Keratinocyte (primary cell): ENCODE results near the gene PRIMPOL. TPM values are rescaled to one million over a fixed set of nuclear protein-coding genes. Genes with fewer than 3 reads are reported as not detected.

Source experiments
- DNase-seq: peaks from one replicate; pipeline ENCODE4 v3.0.0-alpha.2; 2011; ENCODE audit warnings: low read depth, missing footprints, low spot score
- FAIRE-seq: peaks from 2 replicates; lab custom pipeline; 2011; peaks lifted over from hg19 to GRCh38; lab: Jason Lieb, UNC
- H2AFZ ChIP-seq: 2 replicates; pipeline ENCODE4 v1.6.0; 2012; ENCODE audit warnings: low read length, control low read depth, inconsistent platforms; ENCODE audit not compliant: control insufficient read depth
- H3K27ac ChIP-seq: 2 replicates; pipeline ENCODE4 v1.5.1; 2011; ENCODE audit warnings: low read length; ENCODE audit not compliant: control insufficient read depth, insufficient read depth
- H3K27me3 ChIP-seq: 3 replicates; pipeline ENCODE4 v1.6.0; 2011; ENCODE audit warnings: low read length; ENCODE audit not compliant: control insufficient read depth, insufficient read depth; ENCODE audit errors: extremely low read depth
- H3K36me3 ChIP-seq, 2 experiments: 2 replicates in 1 of 2; 3 replicates in 1 of 2; pipeline ENCODE4 v1.5.1; 2011; ENCODE audit warnings: low read length in 2 of 2, mild to moderate bottlenecking in 1 of 2; ENCODE audit not compliant: control insufficient read depth in 2 of 2, insufficient read depth in 2 of 2; ENCODE audit errors: extremely low read depth in 1 of 2
- H3K4me1 ChIP-seq: 3 replicates; pipeline ENCODE4 v1.5.1; 2011; ENCODE audit warnings: low read length; ENCODE audit not compliant: control insufficient read depth, insufficient read depth; ENCODE audit errors: extremely low read depth
- H3K4me2 ChIP-seq: 3 replicates; pipeline ENCODE4 v1.6.0; 2011; ENCODE audit warnings: low read depth, low read length; ENCODE audit not compliant: control insufficient read depth, insufficient read depth; ENCODE audit errors: extremely low read depth
- H3K4me3 ChIP-seq, 3 experiments: fragments of 200-600 bp in 1 of 3; sonication (generic) in 1 of 3; 2 replicates in 2 of 3; 3 replicates in 1 of 3; pipeline ENCODE4 v1.5.1; 2011 to 2016; ENCODE audit warnings: low read length in 3 of 3, mild to moderate bottlenecking in 3 of 3, control low read depth in 2 of 3, inconsistent platforms in 1 of 3, low read depth in 1 of 3, mixed read lengths in 1 of 3, mixed run types in 1 of 3, moderate library complexity in 1 of 3; ENCODE audit not compliant: control insufficient read depth in 2 of 3, insufficient read depth in 2 of 3; ENCODE audit errors: extremely low read depth in 1 of 3
- H3K79me2 ChIP-seq: 2 replicates; pipeline ENCODE4 v1.6.0; 2012; ENCODE audit warnings: low read length; ENCODE audit not compliant: control insufficient read depth, insufficient read depth
- H3K9ac ChIP-seq: 3 replicates; pipeline ENCODE4 v1.6.0; 2011; ENCODE audit warnings: low read length; ENCODE audit not compliant: control insufficient read depth, insufficient read depth; ENCODE audit errors: extremely low read depth
- H3K9me1 ChIP-seq: 3 replicates; pipeline ENCODE4 v1.6.0; 2011; ENCODE audit warnings: low read length; ENCODE audit not compliant: control insufficient read depth, insufficient read depth; ENCODE audit errors: extremely low read depth
- H3K9me3 ChIP-seq: 2 replicates; pipeline ENCODE4 v1.5.1; 2012; ENCODE audit warnings: low read depth, low read length; ENCODE audit not compliant: control insufficient read depth
- H4K20me1 ChIP-seq: 3 replicates; pipeline ENCODE4 v1.6.0; 2011; ENCODE audit warnings: low read length; ENCODE audit not compliant: control insufficient read depth, insufficient read depth; ENCODE audit errors: extremely low read depth
- CTCF ChIP-seq, 3 experiments: IDR thresholded peaks in 1 of 3; conservative IDR thresholded peaks in 1 of 3; optimal IDR thresholded peaks in 1 of 3; 2 replicates in 2 of 3; 3 replicates in 1 of 3; pipeline versions ENCODE3 to v1.5.1; 2011; ENCODE audit warnings: low read length in 3 of 3, mild to moderate bottlenecking in 3 of 3, moderate library complexity in 2 of 3, control low read depth in 1 of 3, inconsistent platforms in 1 of 3; ENCODE audit not compliant: insufficient read depth in 2 of 3; ENCODE audit errors: extremely low read depth in 1 of 3
- EZH2 ChIP-seq: IDR thresholded peaks from one replicate; pipeline ENCODE4 v1.6.1; 2012; ENCODE audit warnings: inconsistent platforms, mild to moderate bottlenecking, low read length, moderate library complexity
- dilution Hi-C: fragments of 300-500 bp; cut with MboI; formaldehyde crosslinking; loops from one replicate; pipeline ENCODE4 v1.7.0; 2020; ENCODE audit warnings: low sequenced_read_pairs; ENCODE audit not compliant: extremely low pct_ligation_motif_present
- polyA plus RNA-seq, 5 experiments: library from polyadenylated mRNA; depleted of rRNA in 3 of 5; stranded (reverse) in 3 of 5; stranded (forward) in 1 of 5; unstranded in 1 of 5; fragments of >200 nt; gene quantifications; 1 replicate in 1 of 5; 2 replicates in 3 of 5; 3 replicates in 1 of 5; pipeline versions ENCODE4 v1.2.1 to v1.2.3, GENCODE V29; 2011 to 2012; ENCODE audit warnings: missing spikeins in 2 of 5, low read depth in 1 of 5, low replicate concordance in 1 of 5

PRIMPOL gene
- polyA plus RNA-seq, 1 donor (not counting 4 experiments of a cell fraction or from before 2014, with no cell fraction given), result 22.8 TPM

GRCh38 chr4:184668511-184669114 lies 19.1 kb downstream of the PRIMPOL start:
- Histone ChIP-seq H3K4me2 (no peak overlapping the region), H4K20me1 (no peaks in the 10 kb centered on the region), H3K4me3 (no peak overlapping the region), H3K27me3 (no peaks in the 10 kb centered on the region), H3K36me3 (peaks cover 12 to 21% of the 10 kb centered on the region in 2 experiments), H2AFZ (no peak overlapping the region), H3K79me2 (no peaks in the 10 kb centered on the region), H3K27ac (no peak overlapping the region), H3K4me1 (peaks cover 9% of the 10 kb centered on the region), H3K9me3 (no peaks in the 10 kb centered on the region), H3K9ac (no peak overlapping the region), H3K9me1 (no peaks in the 10 kb centered on the region)
- DNase-seq (no peak), FAIRE-seq (no peak)
- dilution Hi-C loops, result no loop called here
- no peak for TF ChIP-seq EZH2
- TF ChIP-seq CTCF (optimal IDR thresholded peaks at IDR 0.05 in 1 of 3, IDR thresholded peaks at IDR 0.05 in 1 of 3, conservative IDR thresholded peaks at IDR 0.05 in 1 of 3; ENCODE audit: extremely low read depth in 1 of 3, insufficient read depth in 2 of 3, low read length in 3 of 3), result no peak

- TF ChIP-seq CTCF (optimal IDR thresholded peaks at IDR 0.05 in 1 of 3, IDR thresholded peaks at IDR 0.05 in 1 of 3, conservative IDR thresholded peaks at IDR 0.05 in 1 of 3; ENCODE audit: extremely low read depth in 1 of 3, insufficient read depth in 2 of 3, low read length in 3 of 3) (no peak), EZH2 (no peak)
- no peaks in the 10 kb centered on the region for H3K79me2 ChIP-seq
- H3K4me3 ChIP-seq, result no peak overlapping the region
- peaks cover 9% of the 10 kb centered on the region for H3K4me1 ChIP-seq
- peaks cover 15 to 26% of the 10 kb centered on the region in 2 experiments for H3K36me3 ChIP-seq
- H4K20me1 ChIP-seq, result no peaks in the 10 kb centered on the region
- no peak overlapping the region for H3K4me2 ChIP-seq
- H3K9me1 ChIP-seq, result no peaks in the 10 kb centered on the region
- no peaks in the 10 kb centered on the region for H3K9me3 ChIP-seq
- DNase-seq (no peak), FAIRE-seq (no peak)
- H3K27ac ChIP-seq, result no peak overlapping the region
- dilution Hi-C loops, result no loop called here
- H3K27me3 ChIP-seq, result no peaks in the 10 kb centered on the region
- no peak overlapping the region for H2AFZ ChIP-seq
- H3K9ac ChIP-seq, result no peak overlapping the region
These were observed 19.7 kb downstream of the PRIMPOL start for GRCh38 chr4:184669251-184669650.
